Type B pancreatic cell (in vitro differentiated cells): ENCODE data around the gene HERC3. TPM values are rescaled to one million over a fixed set of nuclear protein-coding genes. Genes with fewer than 3 reads are reported as not detected.

Experiments used
- DNase-seq: peaks from one replicate; pipeline ENCODE4 v3.0.0; 2021; ENCODE audit warnings: mixed read lengths; ENCODE audit not compliant: unreplicated experiment; ENCODE audit errors: extremely low spot score
- H3K27ac Mint-ChIP-seq: 2 replicates; pipeline ENCODE4 v1.8.0; 2021; ENCODE audit warnings: mild to moderate bottlenecking, mixed read lengths
- H3K27me3 Mint-ChIP-seq: 2 replicates; pipeline ENCODE4 v1.8.0; 2021; ENCODE audit warnings: mixed read lengths
- H3K36me3 Mint-ChIP-seq: 2 replicates; pipeline ENCODE4 v1.8.0; 2021; ENCODE audit warnings: mixed read lengths
- H3K4me1 Mint-ChIP-seq: one replicate; pipeline ENCODE4 v1.8.0; 2021; ENCODE audit warnings: mixed read lengths; ENCODE audit not compliant: unreplicated experiment
- H3K4me3 Mint-ChIP-seq: 2 replicates; pipeline ENCODE4 v1.8.0; 2021; ENCODE audit warnings: mild to moderate bottlenecking, mixed read lengths
- H3K9me3 Mint-ChIP-seq: 2 replicates; pipeline ENCODE4 v1.8.0; 2021; ENCODE audit warnings: mixed read lengths
- CTCF ChIP-seq: fragments of 200-600 bp; sonication (generic); conservative IDR thresholded peaks from 2 replicates; pipeline ENCODE4 v1.5.0; 2021; ENCODE audit warnings: antibody characterized with exemption, mild to moderate bottlenecking
- total RNA-seq: library from RNA; stranded (reverse); gene quantifications from 2 replicates; pipeline ENCODE4 v1.2.1, GENCODE V29; 2021; ENCODE audit warnings: low replicate concordance

HERC3 gene
- total RNA-seq, 1 donor from 2014 or later: 14.1 TPM

GRCh38 chr4:88745581-88746163, 153.4 kb downstream of the HERC3 start:
- H3K36me3 Mint-ChIP-seq: peaks cover 53% of the 10 kb centered on the region
- no peak overlapping the region for H3K4me3 Mint-ChIP-seq
- TF ChIP-seq CTCF: no peak
- H3K9me3 Mint-ChIP-seq: no peaks in the 10 kb centered on the region
- no peaks in the 10 kb centered on the region for H3K4me1 Mint-ChIP-seq
- DNase-seq: no peak
- no peaks in the 10 kb centered on the region for H3K27me3 Mint-ChIP-seq
- H3K27ac Mint-ChIP-seq: no peak overlapping the region

GRCh38 chr4:88746206-88746605, 153.9 kb downstream of the HERC3 start:
- H3K4me3 Mint-ChIP-seq: no peak overlapping the region
- no peak for TF ChIP-seq CTCF
- DNase-seq: no peak
- peaks cover 50% of the 10 kb centered on the region for H3K36me3 Mint-ChIP-seq
- H3K27me3 Mint-ChIP-seq: no peaks in the 10 kb centered on the region
- no peak overlapping the region for H3K27ac Mint-ChIP-seq
- no peaks in the 10 kb centered on the region for H3K9me3 Mint-ChIP-seq
- no peaks in the 10 kb centered on the region for H3K4me1 Mint-ChIP-seq

- H3K9me3 Mint-ChIP-seq: no peaks in the 10 kb centered on the region
- H3K27ac Mint-ChIP-seq: no peak overlapping the region
- H3K36me3 Mint-ChIP-seq: peaks cover 44% of the 10 kb centered on the region
- H3K4me3 Mint-ChIP-seq: no peak overlapping the region
- no peaks in the 10 kb centered on the region for H3K4me1 Mint-ChIP-seq
- no peak for DNase-seq
- H3K27me3 Mint-ChIP-seq: no peaks in the 10 kb centered on the region
- TF ChIP-seq CTCF: no peak
These were observed 155.1 kb downstream of the HERC3 start for GRCh38 chr4:88747351-88747750.

- H3K27me3 Mint-ChIP-seq: no peaks in the 10 kb centered on the region
- no peak for DNase-seq
- no peak overlapping the region for H3K4me3 Mint-ChIP-seq
- no peak overlapping the region for H3K27ac Mint-ChIP-seq
- H3K9me3 Mint-ChIP-seq: no peaks in the 10 kb centered on the region
- peaks cover 25% of the 10 kb centered on the region for H3K36me3 Mint-ChIP-seq
- H3K4me1 Mint-ChIP-seq: peaks cover 8% of the 10 kb centered on the region
- TF ChIP-seq CTCF: no peak
These were observed 158.1 kb downstream of the HERC3 start for GRCh38 chr4:88750369-88750768.

GRCh38 chr4:88751258-88752075, 159.2 kb downstream of the HERC3 start:
- Mint-ChIP-seq H3K4me1 (peaks cover 8% of the 10 kb centered on the region), H3K36me3 (peaks cover 16% of the 10 kb centered on the region), H3K27ac (no peak overlapping the region), H3K9me3 (no peaks in the 10 kb centered on the region), H3K27me3 (no peaks in the 10 kb centered on the region), H3K4me3 (no peak overlapping the region)
- no peak for TF ChIP-seq CTCF
- no peak for DNase-seq
